SK-N-SH (cell line): ENCODE data around the gene RELN.

ENCODE experiments used
- CTCF ChIP-seq: fragments of 200-600 bp; sonication (generic); IDR thresholded peaks from 2 replicates; pipeline ENCODE4 v1.6.1; 2017; ENCODE audit warnings: antibody characterized with exemption, mild to moderate bottlenecking, moderate library complexity
- EP300 ChIP-seq, 2 experiments: IDR thresholded peaks; 2 replicates each; pipeline versions ENCODE4 v1.4.0 to v1.6.1; 2012; ENCODE audit warnings: borderline replicate concordance in 1 of 2, low read depth in 1 of 2, low read length in 1 of 2
- EZH2phosphoT487 ChIP-seq: fragments of 200-600 bp; sonication (generic); IDR thresholded peaks from 2 replicates; pipeline ENCODE4 v1.6.1; 2017; ENCODE audit warnings: low read depth, mixed run types, mild to moderate bottlenecking, antibody characterized with exemption, moderate library complexity, borderline replicate concordance
- RAD21 ChIP-seq: IDR thresholded peaks from 2 replicates; pipeline ENCODE4 v1.6.1; 2012; ENCODE audit warnings: mild to moderate bottlenecking, low read length
- RFX5 ChIP-seq: IDR thresholded peaks from 2 replicates; pipeline ENCODE4 v1.6.1; 2012; ENCODE audit warnings: mild to moderate bottlenecking, improper control_type of control experiment, low read length

- no peak for TF ChIP-seq RFX5
- no peak for TF ChIP-seq RAD21
- TF ChIP-seq CTCF: no peak
- no peak for TF ChIP-seq EP300 (IDR thresholded peaks at IDR 0.05; ENCODE audit: borderline replicate concordance in 1 of 2, low read depth in 1 of 2, low read length in 1 of 2)
- no peak for TF ChIP-seq EZH2phosphoT487
Observed at GRCh38 chr7:103862302-103863035, 127.0 kb downstream of the RELN start.
